ENCODE measurements around the gene VWA5B1.

Gene VWA5B1

GRCh38 chr1:20322081-20322824 lies 31.6 kb downstream of the VWA5B1 start:
- DNase-seq (ENCODE audit: low read depth): no peak

GRCh38 chr1:20322825-20323612 lies 32.3 kb downstream of the VWA5B1 start:
- DNase-seq (ENCODE audit: low read depth): peak; percentile 20

- DNase-seq (ENCODE audit: low read depth): no peak
Measured at GRCh38 chr1:20323613-20323920, 32.9 kb downstream of the VWA5B1 start.

GRCh38 chr1:20324704-20325406 lies 34.2 kb downstream of the VWA5B1 start:
- DNase-seq (ENCODE audit: low read depth): no peak

- no peak for DNase-seq (ENCODE audit: low read depth)
Measured at GRCh38 chr1:20325407-20325843, 34.8 kb downstream of the VWA5B1 start.

GRCh38 chr1:20325844-20326420 lies 35.3 kb downstream of the VWA5B1 start:
- no peak for DNase-seq (ENCODE audit: low read depth)

- no peak for DNase-seq (ENCODE audit: low read depth)
Measured at GRCh38 chr1:20327467-20327866, 36.8 kb downstream of the VWA5B1 start.

GRCh38 chr1:20328201-20328600 lies 37.5 kb downstream of the VWA5B1 start:
- no peak for DNase-seq (ENCODE audit: low read depth)

- no peak for DNase-seq (ENCODE audit: low read depth)
Measured at GRCh38 chr1:20329793-20330542, 39.3 kb downstream of the VWA5B1 start.

- DNase-seq (ENCODE audit: low read depth): no peak
Measured at GRCh38 chr1:20334103-20334502, 43.4 kb downstream of the VWA5B1 start.

GRCh38 chr1:20336105-20336605 lies 45.5 kb downstream of the VWA5B1 start:
- no peak for DNase-seq (ENCODE audit: low read depth)

GRCh38 chr1:20337581-20337980 lies 46.9 kb downstream of the VWA5B1 start:
- no peak for DNase-seq (ENCODE audit: low read depth)

GRCh38 chr1:20339811-20340457 lies 49.3 kb downstream of the VWA5B1 start:
- DNase-seq (ENCODE audit: low read depth): no peak

- no peak for DNase-seq (ENCODE audit: low read depth)
Measured at GRCh38 chr1:20342294-20343148, 51.8 kb downstream of the VWA5B1 start.

GRCh38 chr1:20343149-20343937 lies 52.7 kb downstream of the VWA5B1 start:
- peak; percentile 30 for DNase-seq (ENCODE audit: low read depth)

GRCh38 chr1:20343938-20344302 lies 53.2 kb downstream of the VWA5B1 start:
- DNase-seq (ENCODE audit: low read depth): no peak

- DNase-seq (ENCODE audit: low read depth): no peak
Measured at GRCh38 chr1:20344738-20345137, 54.1 kb downstream of the VWA5B1 start.

- DNase-seq (ENCODE audit: low read depth): no peak
Measured at GRCh38 chr1:20345419-20345818, 54.7 kb downstream of the VWA5B1 start.

GRCh38 chr1:20346433-20346832 lies 55.8 kb downstream of the VWA5B1 start:
- no peak for DNase-seq (ENCODE audit: low read depth)

All from T follicular helper cell (primary cell).